BJ (cell line): Measurements from ENCODE around the gene PAIP2. TPM values are rescaled to one million over a fixed set of nuclear protein-coding genes. Genes with fewer than 3 reads are reported as not detected.

Experiments
- CTCF ChIA-PET: fragments of 350-600 bp; formaldehyde crosslinking; extraction: SDS; loops from one replicate; lab custom pipeline; 2021; ENCODE audit warnings: antibody characterized with exemption, inconsistent platforms; lab: Yijun Ruan, JAX
- POLR2A ChIA-PET: fragments of 300-600 bp; sonication (Branson Sonifier 250); formaldehyde crosslinking; extraction: SDS; loops from one replicate; lab custom pipeline; 2021; ENCODE audit warnings: antibody characterized with exemption; lab: Charles Lee
- DNase-seq: peaks from one replicate; pipeline ENCODE4 v3.0.0-alpha.2; 2011; ENCODE audit warnings: low read depth
- H3K27me3 ChIP-seq: 2 replicates; pipeline ENCODE4 v1.6.0; 2011; ENCODE audit warnings: low read length; ENCODE audit not compliant: control insufficient read depth, insufficient read depth
- H3K36me3 ChIP-seq: 2 replicates; pipeline ENCODE4 v1.5.1; 2011; ENCODE audit warnings: low read length; ENCODE audit not compliant: control insufficient read depth, insufficient read depth
- H3K4me3 ChIP-seq: 2 replicates; pipeline ENCODE4 v1.5.1; 2011; ENCODE audit warnings: low read depth, mild to moderate bottlenecking, control low read depth, low read length
- CTCF ChIP-seq: IDR thresholded peaks from 2 replicates; pipeline ENCODE4 v1.5.1; 2011; ENCODE audit warnings: low read depth, mild to moderate bottlenecking, control low read depth, inconsistent platforms, low read length, moderate library complexity; ENCODE audit not compliant: insufficient read depth
- polyA plus RNA-seq: library from polyadenylated mRNA; depleted of rRNA; stranded (reverse); fragments of >200 nt; gene quantifications from 2 replicates; pipeline ENCODE4 v1.2.3, GENCODE V29; 2011

The PAIP2 gene
- polyA plus RNA-seq, 1 experiment: 35.4 TPM

- CTCF ChIA-PET: no interaction called here
- H3K27me3 ChIP-seq: no peaks in the 10 kb centered on the region
- no peak overlapping the region for H3K4me3 ChIP-seq
- DNase-seq: no peak
- no peaks in the 10 kb centered on the region; the same call in none of the 2 replicates for H3K36me3 ChIP-seq
- TF ChIP-seq CTCF: no peak
- POLR2A ChIA-PET: no interaction called here
These were observed 36.6 kb downstream of the PAIP2 start for GRCh38 chr5:139378101-139378825.

GRCh38 chr5:139378941-139379361 lies 37.3 kb downstream of the PAIP2 start:
- no peak for TF ChIP-seq CTCF
- H3K36me3 ChIP-seq: no peaks in the 10 kb centered on the region; the same call in 1 of the 2 replicates
- POLR2A ChIA-PET: no interaction called here
- no peaks in the 10 kb centered on the region for H3K27me3 ChIP-seq
- no peak for DNase-seq
- CTCF ChIA-PET: no interaction called here
- no peak overlapping the region for H3K4me3 ChIP-seq

- H3K4me3 ChIP-seq: no peak overlapping the region
- H3K36me3 ChIP-seq: no peaks in the 10 kb centered on the region; the same call in 1 of the 2 replicates
- ChIA-PET POLR2A (no interaction called here), CTCF (no interaction called here)
- no peak for TF ChIP-seq CTCF
- no peak for DNase-seq
- no peaks in the 10 kb centered on the region for H3K27me3 ChIP-seq
These were observed 38.2 kb downstream of the PAIP2 start for GRCh38 chr5:139379626-139380449.

- TF ChIP-seq CTCF: no peak
- Histone ChIP-seq H3K4me3 (no peak overlapping the region), H3K27me3 (no peaks in the 10 kb centered on the region), H3K36me3 (no peaks in the 10 kb centered on the region; the same call in 1 of the 2 replicates)
- DNase-seq: no peak
- ChIA-PET CTCF (no interaction called here), POLR2A (no interaction called here)
These were observed 40.4 kb downstream of the PAIP2 start for GRCh38 chr5:139381837-139382761.
